Choroid plexus epithelial cell (primary cell): ENCODE results near the gene ATR.

ENCODE experiments used
- DNase-seq: peaks from one replicate; pipeline ENCODE4 v3.0.0-alpha.2; 2010; ENCODE audit warnings: low read depth
- H3K4me3 ChIP-seq: 2 replicates; pipeline ENCODE4 v1.5.1; 2011; ENCODE audit warnings: low read depth, mild to moderate bottlenecking, control low read depth, low read length, moderate library complexity
- CTCF ChIP-seq: conservative IDR thresholded peaks from 2 replicates; pipeline ENCODE4 v1.5.1; 2011; ENCODE audit warnings: low read depth, mild to moderate bottlenecking, control low read depth, inconsistent platforms, low read length, moderate library complexity

Gene ATR

GRCh38 chr3:142618917-142619461 is 40.5 kb upstream of the ATR start:
- no peak for TF ChIP-seq CTCF
- DNase-seq: no peak
- no peak overlapping the region for H3K4me3 ChIP-seq

GRCh38 chr3:142615171-142615570 is 36.6 kb upstream of the ATR start:
- no peak for TF ChIP-seq CTCF
- DNase-seq: no peak
- no peak overlapping the region for H3K4me3 ChIP-seq

- no peak overlapping the region for H3K4me3 ChIP-seq
- DNase-seq: no peak
- TF ChIP-seq CTCF: no peak
Measured at GRCh38 chr3:142614059-142614626, 35.6 kb upstream of the ATR start.

GRCh38 chr3:142613491-142613890 is 35.0 kb upstream of the ATR start:
- no peak overlapping the region for H3K4me3 ChIP-seq
- no peak for DNase-seq
- no peak for TF ChIP-seq CTCF

- H3K4me3 ChIP-seq: no peak overlapping the region
- TF ChIP-seq CTCF: no peak
- DNase-seq: no peak
Measured at GRCh38 chr3:142611206-142611605, 32.7 kb upstream of the ATR start.

GRCh38 chr3:142609136-142609535 is 30.6 kb upstream of the ATR start:
- no peak for DNase-seq
- TF ChIP-seq CTCF: no peak
- no peak overlapping the region for H3K4me3 ChIP-seq

GRCh38 chr3:142608631-142609030 is 30.1 kb upstream of the ATR start:
- no peak overlapping the region for H3K4me3 ChIP-seq
- no peak for DNase-seq
- TF ChIP-seq CTCF: no peak
